HG03196 (cell line): ENCODE measurements around the gene CPT1B.

Experiments
- ATAC-seq: cut with Tn5 transposase; IDR thresholded peaks from one replicate; pipeline ENCODE4 v1.9.1; 2021; ENCODE audit not compliant: unreplicated experiment

CPT1B gene

GRCh38 chr22:50571264-50572175, 6.7 kb downstream of the CPT1B start:
- ATAC-seq = no peak

GRCh38 chr22:50570861-50571260, 7.4 kb downstream of the CPT1B start:
- ATAC-seq = no peak

- no peak for ATAC-seq
Observed at GRCh38 chr22:50569896-50570535, 8.2 kb downstream of the CPT1B start.

- no peak for ATAC-seq
Observed at GRCh38 chr22:50569041-50569459, 9.2 kb downstream of the CPT1B start.

GRCh38 chr22:50568626-50569025, 9.6 kb downstream of the CPT1B start:
- no peak for ATAC-seq

GRCh38 chr22:50567721-50568252, 10.4 kb downstream of the CPT1B start:
- ATAC-seq = no peak

GRCh38 chr22:50564289-50564688, 13.9 kb downstream of the CPT1B start:
- ATAC-seq = no peak

- ATAC-seq = no peak
Observed at GRCh38 chr22:50563413-50564160, 14.6 kb downstream of the CPT1B start.

- ATAC-seq = peak; percentile 80
Observed at GRCh38 chr22:50562523-50563412, 15.5 kb downstream of the CPT1B start, which contains the start of gene SYCE3. Gene SYCE3 (minus strand): TSS chr22:50562919. CDS start chr22:50556405, 6,514 bp downstream.

GRCh38 chr22:50561401-50562358, 16.5 kb downstream of the CPT1B start:
- no peak for ATAC-seq

GRCh38 chr22:50560034-50560433, 18.2 kb downstream of the CPT1B start:
- no peak for ATAC-seq

GRCh38 chr22:50556703-50557102, 21.5 kb downstream of the CPT1B start:
- ATAC-seq = no peak

GRCh38 chr22:50553310-50553709, 24.9 kb downstream of the CPT1B start:
- no peak for ATAC-seq

- ATAC-seq = no peak
Observed at GRCh38 chr22:50551160-50551752, 27.0 kb downstream of the CPT1B start.

- no peak for ATAC-seq
Observed at GRCh38 chr22:50550395-50550794, 27.8 kb downstream of the CPT1B start.

- no peak for ATAC-seq
Observed at GRCh38 chr22:50548921-50549790, 29.1 kb downstream of the CPT1B start.

GRCh38 chr22:50548040-50548920, 29.9 kb downstream of the CPT1B start:
- no peak for ATAC-seq
